ENCODE measurements around the gene CAMK2G. TPM values are rescaled to one million over a fixed set of nuclear protein-coding genes. Genes with fewer than 3 reads are reported as not detected.

CAMK2G gene
- polyA plus RNA-seq, 1 experiment = 43.8 TPM

GRCh38 chr10:73858750-73859427, 15.5 kb downstream of the CAMK2G start:
- DNase-seq (ENCODE audit: low read depth) = no peak
- no peak for TF ChIP-seq CTCF (IDR thresholded peaks at IDR 0.05; ENCODE audit: insufficient read depth, low read depth, low read length)
- CTCF ChIA-PET = interaction anchor here (1.1 to 3.3 kb wide), 7 partner anchors 8 to 27 kb away, joined by 3 to 19 read pairs (median 3); no protein-coding TSS in a partner anchor
- POLR2A ChIA-PET = no interaction called here
- Histone ChIP-seq H3K4me3 (ENCODE audit: low read depth, low read length) (no peak overlapping the region), H3K27me3 (ENCODE audit: control insufficient read depth, insufficient read depth, low read length) (no peaks in the 10 kb centered on the region), H3K36me3 (ENCODE audit: control insufficient read depth, insufficient read depth, low read length) (peaks cover 3% of the 10 kb centered on the region)

DNA sequence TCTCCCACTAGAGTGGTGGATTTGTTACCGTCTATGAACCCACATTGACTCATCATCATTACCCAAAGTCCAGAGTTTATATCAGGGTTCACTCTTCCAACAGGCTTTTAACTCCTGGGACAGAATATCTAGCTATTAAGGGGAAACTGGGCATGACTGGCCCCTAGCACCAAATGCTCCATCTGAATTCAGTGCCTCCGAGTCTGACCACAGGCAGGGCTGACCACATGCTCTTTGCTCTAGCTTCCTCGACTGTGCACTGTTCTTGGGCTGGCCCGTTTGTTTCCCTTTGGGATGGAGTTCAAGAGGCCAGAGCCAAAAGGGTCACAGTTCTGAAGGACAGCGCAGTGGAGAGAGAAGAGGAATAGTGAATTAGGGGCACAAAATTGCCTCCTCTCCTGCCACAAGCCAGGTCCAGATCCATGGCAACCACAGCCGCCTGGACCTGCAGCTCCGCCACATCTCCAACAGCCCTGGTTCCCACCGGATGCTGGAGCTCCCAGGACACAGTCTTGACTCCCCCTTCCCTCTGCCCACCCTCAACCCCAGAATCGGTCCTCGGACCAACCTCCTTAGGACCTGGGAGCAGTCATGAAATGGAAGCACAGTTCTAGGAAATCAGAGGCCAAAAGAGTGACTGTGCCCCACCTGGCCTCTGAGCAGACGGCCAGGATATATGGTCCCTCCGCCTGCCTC, 16.2 kb downstream of the CAMK2G start:
- CTCF ChIA-PET = interaction anchor here (1.1 to 3.3 kb wide), 3 partner anchors 8 to 21 kb away, joined by 3 to 19 read pairs (median 12); no protein-coding TSS in a partner anchor

GRCh38 chr10:73857446-73857845, 16.9 kb downstream of the CAMK2G start:
- Histone ChIP-seq H3K4me3 (ENCODE audit: low read depth, low read length) (no peak overlapping the region), H3K36me3 (ENCODE audit: control insufficient read depth, insufficient read depth, low read length) (peaks cover 3% of the 10 kb centered on the region), H3K27me3 (ENCODE audit: control insufficient read depth, insufficient read depth, low read length) (no peaks in the 10 kb centered on the region)
- DNase-seq (ENCODE audit: low read depth) = peak; percentile 58
- ChIA-PET CTCF (interaction anchor here (2.9 to 3.3 kb wide), 2 partner anchors 7 to 22 kb away, joined by 12 to 19 read pairs; no protein-coding TSS in a partner anchor), POLR2A (no interaction called here)
- no peak for TF ChIP-seq CTCF (IDR thresholded peaks at IDR 0.05; ENCODE audit: insufficient read depth, low read depth, low read length)

More for the DNA sequence above, 16.2 kb downstream of the CAMK2G start:
- Histone ChIP-seq H3K27me3 (ENCODE audit: control insufficient read depth, insufficient read depth, low read length) (no peaks in the 10 kb centered on the region), H3K36me3 (ENCODE audit: control insufficient read depth, insufficient read depth, low read length) (peaks cover 3% of the 10 kb centered on the region), H3K4me3 (ENCODE audit: low read depth, low read length) (no peak overlapping the region)
- DNase-seq (ENCODE audit: low read depth) = no peak
- TF ChIP-seq CTCF (IDR thresholded peaks at IDR 0.05; ENCODE audit: insufficient read depth, low read depth, low read length) = no peak
- POLR2A ChIA-PET = no interaction called here

GRCh38 chr10:73856261-73856660, 18.1 kb downstream of the CAMK2G start:
- ChIA-PET POLR2A (no interaction called here), CTCF (interaction anchor here (1.1 to 1.8 kb wide), 3 partner anchors 11 to 23 kb away, joined by 3 to 8 read pairs (median 4); no protein-coding TSS in a partner anchor)
- H3K27me3 ChIP-seq (ENCODE audit: control insufficient read depth, insufficient read depth, low read length) = no peaks in the 10 kb centered on the region
- no peak overlapping the region for H3K4me3 ChIP-seq (ENCODE audit: low read depth, low read length)
- DNase-seq (ENCODE audit: low read depth) = no peak
- peaks cover 2% of the 10 kb centered on the region for H3K36me3 ChIP-seq (ENCODE audit: control insufficient read depth, insufficient read depth, low read length)
- TF ChIP-seq CTCF (IDR thresholded peaks at IDR 0.05; ENCODE audit: insufficient read depth, low read depth, low read length) = no peak

GRCh38 chr10:73855413-73855812, 18.9 kb downstream of the CAMK2G start:
- H3K4me3 ChIP-seq (ENCODE audit: low read depth, low read length) = no peak overlapping the region
- ChIA-PET POLR2A (no interaction called here), CTCF (interaction anchor here (1.5 to 1.8 kb wide), 2 partner anchors 12 to 24 kb away, joined by 3 to 8 read pairs; no protein-coding TSS in a partner anchor)
- DNase-seq (ENCODE audit: low read depth) = no peak
- peaks cover 2% of the 10 kb centered on the region for H3K36me3 ChIP-seq (ENCODE audit: control insufficient read depth, insufficient read depth, low read length)
- no peaks in the 10 kb centered on the region for H3K27me3 ChIP-seq (ENCODE audit: control insufficient read depth, insufficient read depth, low read length)
- TF ChIP-seq CTCF (IDR thresholded peaks at IDR 0.05; ENCODE audit: insufficient read depth, low read depth, low read length) = no peak
